ENCODE results near the gene PANK1. TPM values are rescaled to one million over a fixed set of nuclear protein-coding genes. Genes with fewer than 3 reads are reported as not detected.

Gene PANK1
- total RNA-seq, 2 experiments from 2014 or later, result 12.1 to 16.1 TPM

- H3K9me2 ChIP-seq (ENCODE audit: insufficient read depth, low read length), result no peaks in the 10 kb centered on the region
- H3K27ac ChIP-seq (ENCODE audit: low read depth, low read length, poor library complexity, severe bottlenecking), result no peak overlapping the region
- TF ChIP-seq EZH2phosphoT487 (IDR thresholded peaks at IDR 0.05; ENCODE audit: borderline replicate concordance, low read depth, low read length), result no peak
- no peak for TF ChIP-seq CTCF (conservative IDR thresholded peaks at IDR 0.05; ENCODE audit: low read length)
- H3K4me3 ChIP-seq (ENCODE audit: low read depth, low read length, poor library complexity, severe bottlenecking), result no peak overlapping the region
- H3K4me1 ChIP-seq (ENCODE audit: insufficient read depth, low read length, poor library complexity, severe bottlenecking), result no peaks in the 10 kb centered on the region
- H3K36me3 ChIP-seq (ENCODE audit: insufficient read depth, low read length), result no peaks in the 10 kb centered on the region
- H3K79me2 ChIP-seq (ENCODE audit: insufficient read depth, low read depth, low read length), result no peaks in the 10 kb centered on the region
- no peak overlapping the region for H3K4me2 ChIP-seq (ENCODE audit: low read length)
- POLR2A ChIA-PET, result no interaction called here
- intact Hi-C loops (cut with micrococcal nuclease; ENCODE audit: unreplicated experiment), result no loop called here
- H3K9me3 ChIP-seq (ENCODE audit: low read length), result no peaks in the 10 kb centered on the region
- H2AFZ ChIP-seq (ENCODE audit: low read length), result no peak overlapping the region
- no TSS peak for BruUV-seq (replicated peaks)
- no peaks in the 10 kb centered on the region for H4K20me1 ChIP-seq (ENCODE audit: insufficient read depth, low read length)
- CTCF ChIA-PET (ENCODE audit: unreplicated experiment), result no interaction called here
- DNase-seq (ENCODE audit: low spot score), result no peak
Measured at GRCh38 chr10:89553064-89553734, 91.8 kb downstream of the PANK1 start.

DNA sequence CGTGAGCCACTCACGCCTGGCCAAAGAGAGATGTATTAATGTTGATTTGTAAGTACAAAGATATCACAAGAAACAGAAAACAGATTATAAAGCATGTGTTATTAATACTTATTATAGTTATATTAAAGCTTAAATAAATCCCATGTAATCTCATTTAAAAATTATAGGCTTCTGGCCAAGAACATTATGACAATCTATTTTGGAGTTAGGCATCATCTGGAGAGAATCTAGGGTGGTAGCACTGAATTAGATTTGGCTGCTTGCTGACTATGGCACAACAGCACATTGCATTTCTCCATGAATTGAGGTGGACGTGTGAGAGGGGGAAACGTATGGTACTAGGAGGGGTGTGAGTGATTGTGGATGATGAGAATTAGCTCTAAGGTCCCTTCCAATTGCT, 92.8 kb downstream of the PANK1 start:
- TF ChIP-seq EZH2phosphoT487 (IDR thresholded peaks at IDR 0.05; ENCODE audit: borderline replicate concordance, low read depth, low read length) (no peak), CTCF (conservative IDR thresholded peaks at IDR 0.05; ENCODE audit: low read length) (no peak)

GRCh38 chr10:89550509-89550908, 94.5 kb downstream of the PANK1 start:
- intact Hi-C loops (cut with micrococcal nuclease; ENCODE audit: unreplicated experiment), result no loop called here
- no peak for TF ChIP-seq EZH2phosphoT487 (IDR thresholded peaks at IDR 0.05; ENCODE audit: borderline replicate concordance, low read depth, low read length)
- TF ChIP-seq CTCF (conservative IDR thresholded peaks at IDR 0.05; ENCODE audit: low read length), result no peak
- H3K9me2 ChIP-seq (ENCODE audit: insufficient read depth, low read length), result no peaks in the 10 kb centered on the region
- H3K4me2 ChIP-seq (ENCODE audit: low read length), result no peak overlapping the region
- no peak overlapping the region for H3K4me3 ChIP-seq (ENCODE audit: low read depth, low read length, poor library complexity, severe bottlenecking)
- no peaks in the 10 kb centered on the region for H3K9me3 ChIP-seq (ENCODE audit: low read length)
- DNase-seq (ENCODE audit: low spot score), result no peak
- no peak overlapping the region for H3K27ac ChIP-seq (ENCODE audit: low read depth, low read length, poor library complexity, severe bottlenecking)
- no peaks in the 10 kb centered on the region for H3K4me1 ChIP-seq (ENCODE audit: insufficient read depth, low read length, poor library complexity, severe bottlenecking)
- H3K36me3 ChIP-seq (ENCODE audit: insufficient read depth, low read length), result no peaks in the 10 kb centered on the region
- H3K79me2 ChIP-seq (ENCODE audit: insufficient read depth, low read depth, low read length), result no peaks in the 10 kb centered on the region
- H2AFZ ChIP-seq (ENCODE audit: low read length), result no peak overlapping the region
- POLR2A ChIA-PET, result interaction anchor here (0.6 to 1.5 kb wide), 3 partner anchors 9 to 307 kb away, joined by 3 read pairs; no protein-coding TSS in a partner anchor
- H4K20me1 ChIP-seq (ENCODE audit: insufficient read depth, low read length), result no peaks in the 10 kb centered on the region
- CTCF ChIA-PET (ENCODE audit: unreplicated experiment), result interaction anchor here (0.6 kb wide), 1 partner anchor 539 kb away, joined by 3 read pairs; no protein-coding TSS in a partner anchor
- no TSS peak for BruUV-seq (replicated peaks)

More for the DNA sequence above, 92.8 kb downstream of the PANK1 start:
- H3K9me2 ChIP-seq (ENCODE audit: insufficient read depth, low read length), result no peaks in the 10 kb centered on the region
- ChIA-PET POLR2A (interaction anchor here (0.8 to 1.2 kb wide), 2 partner anchors 19 to 31 kb away, joined by 3 read pairs; no protein-coding TSS in a partner anchor), CTCF (ENCODE audit: unreplicated experiment) (no interaction called here)
- H3K9me3 ChIP-seq (ENCODE audit: low read length), result no peaks in the 10 kb centered on the region
- H3K36me3 ChIP-seq (ENCODE audit: insufficient read depth, low read length), result no peaks in the 10 kb centered on the region
- no peak overlapping the region for H3K4me2 ChIP-seq (ENCODE audit: low read length)
- DNase-seq (ENCODE audit: low spot score), result no peak
- H3K4me3 ChIP-seq (ENCODE audit: low read depth, low read length, poor library complexity, severe bottlenecking), result no peak overlapping the region
- H3K79me2 ChIP-seq (ENCODE audit: insufficient read depth, low read depth, low read length), result no peaks in the 10 kb centered on the region
- no TSS peak for BruUV-seq (replicated peaks)
- H4K20me1 ChIP-seq (ENCODE audit: insufficient read depth, low read length), result no peaks in the 10 kb centered on the region
- no peaks in the 10 kb centered on the region for H3K4me1 ChIP-seq (ENCODE audit: insufficient read depth, low read length, poor library complexity, severe bottlenecking)
- H2AFZ ChIP-seq (ENCODE audit: low read length), result no peak overlapping the region
- H3K27ac ChIP-seq (ENCODE audit: low read depth, low read length, poor library complexity, severe bottlenecking), result no peak overlapping the region
- intact Hi-C loops (cut with micrococcal nuclease; ENCODE audit: unreplicated experiment), result no loop called here
